Breast epithelium (tissue), 3 donors: Measurements from ENCODE around the gene XKR7.

Experiments
- CTCF ChIP-seq, 3 donors: fragments of 450-650 bp; IDR thresholded peaks; one replicate each; pipeline ENCODE4 v1.5.1; 2016 to 2017; ENCODE audit warnings: antibody characterized with exemption in 3 of 3, mild to moderate bottlenecking in 3 of 3, moderate library complexity in 3 of 3
- POLR2AphosphoS5 ChIP-seq, 3 donors: sonication (generic); formaldehyde crosslinking; IDR thresholded peaks; one replicate each; pipeline ENCODE4 v1.6.1; 2017; ENCODE audit warnings: antibody characterized with exemption in 3 of 3

GRCh38 chr20:32040142-32040953, 72.4 kb downstream of the XKR7 start:
- TF ChIP-seq CTCF (IDR thresholded peaks at IDR 0.05) (no peak), POLR2AphosphoS5 (IDR thresholded peaks at IDR 0.05) (no peak)
